HG03439 (cell line): ENCODE measurements around the gene FAM110A.

Source experiments
- ATAC-seq: cut with Tn5 transposase; IDR thresholded peaks from one replicate; pipeline ENCODE4 v1.9.1; 2021; ENCODE audit warnings: mild to moderate bottlenecking, moderate library complexity; ENCODE audit not compliant: unreplicated experiment

The FAM110A gene

GRCh38 chr20:870758-871157 is 37.2 kb downstream of the FAM110A start:
- ATAC-seq = no peak

DNA sequence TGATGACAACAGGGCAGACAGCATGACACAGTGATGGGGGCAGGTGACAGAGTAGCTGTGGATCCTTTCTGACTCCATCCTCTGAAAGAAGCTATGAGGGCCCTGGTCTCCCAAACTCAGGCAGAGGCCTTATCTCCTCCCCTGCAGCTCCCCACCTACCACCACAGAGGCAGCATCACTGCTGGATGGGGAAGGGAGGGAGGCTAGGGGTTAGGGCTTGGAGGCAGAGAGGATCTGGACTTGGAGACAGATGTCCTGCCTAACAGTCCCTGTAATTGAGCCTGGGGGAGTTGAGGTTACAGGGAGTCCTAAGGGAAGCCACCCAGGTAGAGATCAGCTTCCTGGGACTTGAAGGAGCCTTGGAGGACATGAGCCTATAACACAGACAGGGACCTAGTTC is 37.9 kb downstream of the FAM110A start:
- no peak for ATAC-seq

DNA sequence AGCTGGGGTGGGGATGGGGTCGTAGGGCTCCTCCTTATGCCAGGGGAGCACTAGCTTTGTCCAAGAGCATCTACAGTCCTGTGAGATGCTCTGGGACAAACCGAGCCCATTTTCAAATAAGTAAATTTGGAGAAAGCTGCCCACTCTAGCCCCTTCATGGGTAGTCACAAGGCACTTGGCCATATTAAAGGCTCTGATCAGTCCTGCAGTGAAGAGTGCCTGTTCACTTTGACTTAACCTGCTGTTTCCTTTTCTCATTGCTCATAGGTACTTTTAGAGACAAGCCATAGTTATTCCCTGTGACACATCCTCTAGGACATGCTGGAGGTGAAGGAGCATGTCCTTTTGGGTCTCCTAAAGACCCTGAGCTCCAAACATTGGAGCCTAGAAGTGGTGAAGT is 38.4 kb downstream of the FAM110A start:
- no peak for ATAC-seq

- ATAC-seq = no peak
Observed at GRCh38 chr20:872855-873520, 39.5 kb downstream of the FAM110A start.

DNA sequence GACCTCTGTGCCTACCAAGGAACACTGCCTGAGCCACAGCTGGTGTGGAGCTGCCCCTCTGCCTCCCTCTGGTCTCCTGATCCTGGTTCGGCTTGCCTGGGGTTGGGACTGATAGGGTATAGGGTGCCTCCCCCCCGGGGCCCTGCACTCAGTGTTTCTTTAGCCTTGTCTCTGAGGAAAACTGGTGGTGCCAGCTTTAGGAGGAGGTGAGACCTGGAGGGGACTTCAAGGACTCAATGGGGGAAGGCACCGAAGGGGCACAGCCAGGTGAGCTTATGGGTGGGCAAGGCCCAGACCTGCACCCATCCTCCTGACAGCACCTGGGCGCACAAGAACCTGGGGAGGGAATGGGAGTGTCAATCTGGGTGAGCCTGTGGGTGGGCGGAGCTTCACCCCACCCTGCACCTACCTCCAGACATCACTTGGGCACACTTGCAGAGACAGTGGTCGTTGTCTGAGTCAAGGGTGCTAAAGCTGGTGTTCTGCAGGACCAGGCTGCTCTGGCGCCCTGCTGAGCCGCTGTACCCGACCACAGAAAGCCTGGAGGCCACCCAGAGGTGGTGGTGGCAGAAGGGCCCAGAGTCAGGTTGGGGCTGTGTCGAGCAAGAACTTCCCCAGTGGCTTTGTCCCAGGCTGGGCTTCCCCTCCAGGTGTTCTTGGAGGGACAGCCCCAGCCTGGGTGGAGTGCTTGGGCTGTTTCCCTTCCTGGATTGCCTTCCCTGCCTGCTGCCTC is 40.5 kb downstream of the FAM110A start:
- ATAC-seq = no peak

- ATAC-seq = no peak
Observed at GRCh38 chr20:875115-875514, 41.6 kb downstream of the FAM110A start.

DNA sequence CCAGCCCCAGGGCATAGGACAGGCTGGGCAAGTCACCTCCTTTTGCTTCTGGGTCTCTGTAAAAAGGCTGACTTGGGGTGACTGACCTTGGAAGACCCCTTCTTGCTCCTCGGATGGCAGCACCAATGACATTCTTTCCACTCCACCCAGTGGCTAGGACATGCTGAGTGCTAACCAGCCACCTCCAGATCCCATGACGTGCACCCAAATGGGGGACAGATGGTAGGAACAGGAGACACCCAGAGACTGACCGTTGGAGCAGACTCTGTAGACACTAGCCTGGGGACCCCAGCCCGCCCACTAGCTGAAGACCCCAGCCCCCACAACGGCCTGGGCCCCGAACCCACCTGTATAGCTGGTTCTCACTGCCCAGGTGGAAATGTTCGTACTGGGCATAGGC is 44.3 kb downstream of the FAM110A start:
- no peak for ATAC-seq

GRCh38 chr20:878511-879307 is 45.2 kb downstream of the FAM110A start:
- ATAC-seq = no peak

DNA sequence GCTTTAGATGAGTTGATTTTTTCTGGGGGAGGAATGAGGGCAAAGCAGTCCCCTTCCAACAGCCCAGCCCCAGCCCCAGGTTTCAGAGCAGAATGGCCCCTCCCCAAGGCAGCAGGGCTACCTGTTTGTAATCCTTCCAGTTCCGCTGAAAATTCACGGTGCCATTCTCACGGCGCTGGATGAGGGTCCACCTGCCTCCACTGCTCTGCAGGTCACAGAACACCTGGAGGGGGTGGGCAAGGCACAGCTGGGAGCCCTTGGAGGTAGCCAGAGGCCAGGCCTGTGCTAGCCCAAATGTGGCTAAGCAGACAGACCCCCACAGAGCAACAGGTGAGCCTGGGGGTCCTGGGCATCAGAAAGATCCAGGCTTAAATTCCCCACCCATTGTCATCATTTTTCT is 46.1 kb downstream of the FAM110A start:
- ATAC-seq = no peak

DNA sequence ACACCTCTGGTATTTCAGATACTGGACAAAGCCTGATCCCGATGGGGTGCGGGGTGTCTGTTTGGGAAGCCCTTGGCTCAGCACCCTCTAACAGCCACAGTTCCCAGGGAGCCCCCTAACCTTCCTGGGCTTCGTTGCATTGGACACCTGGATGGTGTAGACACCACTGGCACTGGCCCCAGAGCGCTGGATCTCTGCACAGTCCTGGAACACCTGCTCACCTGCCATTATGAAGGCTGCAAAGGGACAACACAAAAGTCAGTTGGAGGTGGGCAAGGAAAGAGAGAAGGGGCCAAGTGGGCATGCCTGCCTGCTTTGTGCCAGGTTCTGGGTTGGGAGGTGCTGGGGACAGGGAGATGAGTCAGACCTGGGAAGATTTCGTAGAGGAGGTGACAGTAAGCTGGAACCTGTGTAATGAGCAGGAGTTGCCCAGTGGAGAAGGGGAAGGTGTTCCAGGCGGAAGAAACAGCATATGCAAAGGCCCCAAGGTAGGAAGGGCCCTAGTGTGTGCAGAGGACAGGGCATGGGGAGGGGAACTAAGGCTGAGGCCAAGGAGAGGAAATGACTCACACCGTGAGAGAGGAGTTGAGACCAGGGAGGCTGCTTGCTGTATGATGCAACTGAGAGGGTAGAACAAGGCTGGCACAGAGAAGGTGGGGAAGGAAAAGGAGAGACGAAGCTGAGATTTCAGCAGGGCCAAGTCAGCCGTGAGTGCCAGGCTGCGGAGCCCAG is 47.7 kb downstream of the FAM110A start:
- no peak for ATAC-seq

DNA sequence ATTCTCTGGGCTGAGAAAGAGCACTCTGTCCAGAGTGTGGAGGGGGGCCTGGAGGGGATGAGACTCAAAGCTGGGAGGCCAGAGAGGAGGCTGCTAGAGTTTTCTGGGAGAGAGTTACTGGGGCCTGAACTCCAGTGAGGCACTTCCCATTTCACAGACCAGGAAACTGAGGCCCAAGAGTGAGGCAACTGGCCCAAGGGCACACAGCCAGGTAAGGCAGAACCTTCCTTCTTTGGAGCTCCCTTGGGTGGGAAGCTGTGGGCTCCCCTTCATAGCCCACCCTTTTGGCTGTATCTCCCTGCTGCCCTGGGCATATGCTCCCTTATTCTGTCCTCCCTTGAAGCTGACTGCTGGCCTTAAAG is 48.2 kb downstream of the FAM110A start:
- ATAC-seq = no peak

- no peak for ATAC-seq
Observed at GRCh38 chr20:884983-885952, 51.8 kb downstream of the FAM110A start.

DNA sequence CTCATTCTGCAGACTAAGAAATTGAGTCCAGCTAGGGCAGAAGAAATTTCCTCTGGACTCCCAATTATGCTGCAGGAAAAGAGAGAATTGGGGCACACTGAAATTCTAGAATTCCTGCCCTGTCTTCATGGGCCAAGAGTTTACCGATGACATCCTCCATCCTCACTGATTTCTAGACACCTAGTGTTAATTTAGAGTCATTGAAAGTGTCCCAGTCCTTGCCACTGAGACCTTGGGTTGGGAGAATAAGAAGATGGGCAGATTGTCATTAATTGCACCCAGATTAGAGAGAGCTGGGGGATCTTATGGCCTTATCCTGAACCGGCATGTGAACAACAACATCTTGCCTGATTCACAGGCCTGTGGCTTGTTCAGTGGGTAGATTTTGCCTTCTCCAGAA is 53.6 kb downstream of the FAM110A start:
- ATAC-seq = no peak

GRCh38 chr20:888057-888456 is 54.5 kb downstream of the FAM110A start:
- no peak for ATAC-seq

DNA sequence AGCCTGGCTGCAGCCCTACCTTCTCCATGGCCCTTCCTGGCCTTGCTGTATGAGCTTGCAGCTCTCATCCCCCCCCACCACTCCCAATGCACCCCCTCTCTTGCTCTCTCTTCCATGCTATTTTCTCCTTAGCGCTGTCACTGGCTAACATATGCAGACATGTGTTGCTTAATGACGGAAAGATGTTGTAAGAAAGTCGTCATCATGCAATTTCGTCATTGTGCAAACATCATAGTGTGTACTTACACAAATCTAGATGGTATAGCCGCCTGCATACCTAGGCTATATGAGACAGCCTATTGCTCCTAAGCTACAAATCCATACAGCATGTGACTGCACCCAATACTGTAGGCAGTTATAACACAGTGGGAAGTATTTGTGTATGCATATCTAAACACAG is 55.6 kb downstream of the FAM110A start:
- no peak for ATAC-seq

DNA sequence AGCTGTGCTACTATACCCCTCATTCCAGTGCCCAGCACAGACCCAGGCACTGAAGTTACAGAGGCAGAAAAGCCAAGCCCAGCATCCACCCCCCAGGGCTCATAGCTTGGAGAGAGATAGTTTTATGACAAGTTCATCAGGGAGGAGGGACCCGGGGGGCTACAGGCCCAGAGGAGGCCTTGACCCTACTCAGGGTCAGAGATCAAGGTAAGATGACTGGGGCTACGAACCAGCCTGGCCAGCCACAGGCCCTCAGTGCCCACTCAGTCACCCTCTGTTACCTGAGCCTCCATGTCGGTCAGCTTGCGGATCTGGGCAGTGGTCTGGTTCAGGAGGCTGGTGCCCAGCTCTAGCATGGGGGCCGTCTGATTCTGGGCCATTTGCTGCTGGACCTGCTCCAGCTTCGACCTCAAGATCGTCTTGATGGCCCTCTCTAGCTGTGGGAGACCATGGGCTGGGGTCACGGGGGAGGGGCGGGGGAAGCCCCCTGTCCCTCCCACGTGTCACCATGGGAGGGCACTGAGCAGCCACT is 56.5 kb downstream of the FAM110A start:
- no peak for ATAC-seq

DNA sequence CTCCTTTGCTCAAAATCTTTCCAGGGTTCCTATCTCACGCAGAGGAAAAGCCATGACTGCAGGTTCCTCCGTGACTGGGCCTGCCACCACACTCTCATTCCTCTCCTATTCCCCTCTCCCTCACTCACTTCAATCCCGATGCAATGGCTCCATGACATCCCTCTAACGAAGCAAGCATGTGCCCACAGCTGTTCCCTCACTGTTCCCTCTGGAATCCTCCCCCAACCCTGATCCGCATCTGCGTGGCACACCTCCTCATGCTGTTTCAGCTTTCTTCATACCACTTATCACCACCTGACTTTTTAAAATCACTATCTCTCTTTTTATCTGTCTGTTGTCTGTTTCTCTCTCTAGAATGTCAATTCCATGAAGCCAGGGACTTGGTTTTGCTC is 57.1 kb downstream of the FAM110A start:
- no peak for ATAC-seq

DNA sequence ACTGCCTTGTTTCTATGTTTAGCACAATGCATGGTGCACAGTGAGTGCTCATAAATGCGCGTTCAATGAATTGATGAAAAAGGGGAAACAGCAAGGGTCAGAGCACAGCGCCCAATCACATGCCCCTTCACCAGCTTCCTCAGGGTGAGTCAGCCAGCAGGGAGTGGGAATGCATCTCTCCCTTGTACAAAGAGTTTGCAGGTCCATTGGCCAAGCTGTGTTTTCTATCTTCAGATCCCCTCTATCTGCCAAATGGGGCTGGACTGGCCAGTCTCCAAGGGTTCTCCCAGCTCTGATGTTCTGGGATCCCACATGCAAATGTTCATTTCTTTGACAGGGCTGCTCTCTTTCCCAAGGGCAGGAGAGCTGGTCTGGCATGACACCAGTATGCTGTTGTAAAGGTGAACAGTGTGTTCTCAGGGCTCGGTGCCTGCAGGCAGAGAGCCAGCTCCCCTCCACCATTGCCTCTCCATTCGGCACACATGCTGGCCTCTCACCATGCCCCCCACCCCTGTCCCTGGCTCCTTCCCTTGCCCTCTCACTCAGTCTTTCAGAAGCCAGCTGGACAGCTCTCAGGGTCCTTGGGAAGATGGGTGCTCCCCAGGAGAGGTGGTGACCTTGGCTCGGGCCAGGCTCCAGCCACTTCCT is 57.7 kb downstream of the FAM110A start:
- no peak for ATAC-seq

DNA sequence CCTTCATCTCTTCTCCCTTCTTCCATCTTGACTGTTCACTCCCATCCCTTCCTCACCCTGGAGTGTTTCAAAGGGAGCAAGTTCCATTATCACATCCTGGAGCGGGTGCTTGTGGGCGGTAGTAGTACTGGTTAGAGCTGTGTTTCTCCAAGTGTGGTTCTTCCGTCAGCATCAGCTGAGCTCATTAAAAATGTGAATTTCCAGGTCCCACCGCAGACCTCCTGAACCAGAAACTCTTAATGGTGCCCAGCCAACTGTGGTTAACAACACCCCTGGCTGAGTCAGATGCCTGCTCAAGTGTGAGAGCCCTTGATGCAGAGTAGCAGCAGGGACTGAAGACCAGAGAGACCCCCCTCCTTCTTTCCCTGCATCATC is 58.2 kb downstream of the FAM110A start:
- ATAC-seq = no peak
